Kidney tubule cell (primary cell): ENCODE results near the gene SFTPA1.
"Not testable (repeated sequence)": the region's sequence is repeated elsewhere in the genome, so short reads cannot be mapped to it uniquely, and the experiment has no call there.

ENCODE experiments used
- DNase-seq: peaks from one replicate; pipeline ENCODE4 v3.0.0-alpha.2; 2018; ENCODE audit warnings: low spot score

SFTPA1 gene

DNA sequence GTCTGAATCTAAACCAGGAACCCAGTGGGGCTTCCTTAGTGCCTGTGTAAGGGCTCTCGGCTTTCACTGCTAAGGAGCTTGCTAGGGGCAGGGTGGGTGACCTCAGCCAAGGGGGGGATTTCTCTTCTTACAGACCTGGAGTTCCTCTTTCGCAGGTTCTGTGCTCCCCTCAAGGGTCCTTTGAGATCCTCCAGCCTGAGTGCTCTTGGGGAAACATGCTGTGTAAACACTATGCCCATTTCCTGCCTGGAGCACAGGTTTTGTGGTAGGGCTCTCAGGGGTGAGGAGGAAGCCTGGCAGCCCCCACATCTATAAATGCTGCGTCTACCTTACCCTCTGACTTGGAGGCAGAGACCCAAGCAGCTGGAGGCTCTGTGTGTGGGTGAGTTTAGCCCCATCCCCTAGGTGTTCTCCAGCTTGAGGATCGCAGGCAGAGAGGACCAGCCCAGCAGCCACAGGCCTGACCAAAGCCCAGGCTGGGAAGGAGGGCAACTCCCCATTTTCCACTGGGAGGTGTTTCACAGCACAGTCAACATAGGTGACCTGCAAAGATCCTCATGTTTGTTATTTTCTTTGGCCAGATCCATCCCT lies at the start of gene SFTPA1:
Gene SFTPA1, plus strand, starts transcription at position 339 of the 591 bp plus-strand sequence. CDS start 887 bp downstream, outside the sequence.
- no peak for DNase-seq

DNA sequence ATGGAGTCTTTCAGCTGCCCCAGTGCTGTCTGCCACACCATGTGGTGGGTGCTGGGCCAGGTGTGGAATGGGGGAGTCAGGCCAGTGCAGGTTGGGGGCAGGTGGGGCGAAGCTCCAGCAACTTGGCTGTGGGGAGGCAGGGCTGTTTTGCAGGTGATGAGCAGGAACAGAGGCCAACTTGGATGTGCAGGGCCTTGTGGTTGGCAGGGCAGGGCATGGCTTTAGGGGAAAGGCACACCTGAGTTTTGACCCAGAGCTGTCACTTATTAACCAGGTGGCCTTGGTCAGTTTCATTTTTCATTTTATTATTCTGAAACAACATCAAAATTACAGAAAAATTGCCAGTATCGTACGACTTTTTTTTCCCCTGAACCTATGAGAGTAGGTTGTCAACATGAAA lies 49.5 kb upstream of the SFTPA1 start:
- DNase-seq, result no peak

DNA sequence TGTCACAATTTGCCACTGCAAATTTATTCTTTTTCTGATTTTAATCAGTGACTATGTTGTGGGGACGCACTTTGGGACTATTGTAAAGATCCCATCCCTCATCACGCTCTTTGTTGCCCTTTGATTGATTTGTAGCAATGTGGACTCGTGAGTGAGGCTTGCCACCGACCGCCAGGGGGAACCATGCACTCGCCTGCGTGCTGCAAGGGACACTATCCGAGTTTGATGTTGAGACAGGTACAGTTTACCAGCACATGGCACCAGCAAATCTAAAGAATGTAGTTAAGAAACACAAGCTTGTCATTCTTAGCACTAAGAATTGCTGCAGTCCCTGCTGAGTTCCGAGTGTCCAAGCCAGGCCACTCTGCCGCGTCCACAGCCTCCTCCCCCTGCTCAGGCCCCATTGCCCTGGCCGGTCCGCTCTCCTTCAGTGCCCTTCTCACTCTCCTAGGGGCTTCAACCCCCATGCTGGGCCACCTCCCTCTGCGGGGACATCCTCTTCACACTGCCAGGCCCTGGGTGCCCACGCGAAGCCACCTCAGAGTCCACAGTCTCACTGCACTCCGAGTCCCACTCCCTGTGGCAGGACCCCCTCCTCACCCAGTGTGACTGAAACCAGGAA lies 48.5 kb upstream of the SFTPA1 start:
- peak; percentile 61 for DNase-seq

DNA sequence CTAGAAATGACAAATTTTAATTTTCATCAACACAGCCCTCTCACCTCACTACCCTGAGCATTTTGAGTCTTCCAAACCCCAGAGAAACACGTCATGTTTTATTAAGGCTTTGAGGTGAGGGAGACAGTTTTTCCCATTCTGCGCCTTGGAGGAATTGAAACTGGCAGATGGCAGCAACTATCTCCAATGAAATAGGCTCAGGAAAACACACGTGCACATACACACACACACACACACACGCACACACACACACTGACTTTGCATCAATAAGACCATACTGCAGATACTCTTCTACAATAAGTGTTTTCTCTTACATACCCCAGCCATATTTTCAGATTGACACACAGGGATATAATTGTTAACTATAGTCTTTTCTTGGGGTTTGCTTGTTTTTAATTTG lies 47.3 kb upstream of the SFTPA1 start:
- no peak for DNase-seq

DNA sequence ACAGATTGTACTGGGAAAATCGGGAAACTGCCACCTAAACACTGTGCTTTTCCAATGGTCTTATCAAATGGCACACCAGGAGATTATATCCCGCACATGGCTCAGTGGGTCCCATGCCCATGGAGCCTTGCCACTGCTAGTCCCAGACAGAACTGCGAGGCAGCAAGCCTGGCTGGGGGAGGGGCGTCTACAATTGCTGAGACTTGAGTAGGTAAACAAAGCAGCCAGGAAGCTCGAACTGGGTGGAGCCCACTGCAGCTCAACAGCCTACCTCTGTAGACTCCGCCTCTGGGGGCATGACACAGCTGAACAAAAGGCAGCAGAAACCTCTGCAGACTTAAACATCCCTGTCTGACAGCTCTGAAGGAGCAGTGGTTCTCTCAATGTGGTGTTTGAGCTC lies 40.1 kb upstream of the SFTPA1 start:
- not testable (repeated sequence) for DNase-seq

DNA sequence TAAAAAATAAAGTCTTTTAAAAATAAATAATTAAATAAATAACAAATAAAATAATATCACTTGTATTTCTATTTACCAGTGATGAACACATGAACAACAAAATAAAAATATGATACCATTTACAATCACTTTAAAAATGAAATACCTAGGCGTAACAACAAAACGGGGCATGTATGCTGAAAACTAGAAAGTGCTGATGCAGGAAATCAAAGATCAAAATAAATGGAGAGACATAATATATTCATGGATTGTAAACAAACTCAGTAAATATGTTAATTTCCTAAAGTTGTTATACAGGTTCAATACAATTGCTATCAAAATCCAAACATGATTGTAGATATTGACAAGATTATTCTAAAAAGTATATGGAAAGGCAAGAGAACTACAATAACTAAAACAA lies 31.4 kb upstream of the SFTPA1 start:
- DNase-seq, result no peak

DNA sequence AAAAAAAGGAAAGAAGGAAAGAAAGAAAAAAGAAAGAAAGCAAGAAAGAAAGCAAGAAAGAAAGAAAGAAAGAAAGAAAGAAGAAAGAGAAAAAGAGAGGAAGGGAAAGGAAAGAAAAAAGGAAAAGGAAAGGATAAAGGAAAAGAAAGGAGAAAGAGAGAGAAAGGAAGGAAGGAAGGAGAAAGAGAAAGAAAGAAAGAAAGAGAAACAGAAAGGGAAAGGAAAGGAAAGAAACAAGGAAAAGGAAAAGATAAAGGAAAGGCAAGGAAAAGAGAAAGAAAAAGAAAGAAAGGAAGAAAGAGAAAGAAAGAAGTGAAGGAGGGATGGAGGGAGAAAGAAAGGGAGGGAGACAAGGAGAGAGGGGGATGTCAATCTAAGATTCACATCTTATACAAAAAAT lies 29.7 kb upstream of the SFTPA1 start:
- DNase-seq, result no peak

DNA sequence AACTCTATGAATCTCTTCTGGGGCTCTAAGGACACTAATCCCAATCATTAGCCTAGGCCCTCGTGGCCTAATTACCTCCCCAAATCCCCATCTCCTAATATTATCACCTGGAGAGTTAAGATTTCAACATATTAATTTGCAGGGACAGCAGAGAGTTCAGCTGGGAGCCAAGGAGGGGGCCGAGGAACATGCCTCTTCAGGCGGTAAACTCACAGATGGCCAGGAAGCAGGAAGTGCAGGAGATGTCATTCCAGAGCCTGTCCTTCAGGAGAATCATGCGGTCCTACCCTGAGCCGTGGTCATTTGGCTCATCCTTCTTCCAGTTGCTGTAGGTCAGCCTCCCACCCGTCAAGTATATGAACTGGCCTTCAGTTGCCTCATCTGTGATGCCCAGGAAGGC lies 28.6 kb upstream of the SFTPA1 start:
- no peak for DNase-seq

DNA sequence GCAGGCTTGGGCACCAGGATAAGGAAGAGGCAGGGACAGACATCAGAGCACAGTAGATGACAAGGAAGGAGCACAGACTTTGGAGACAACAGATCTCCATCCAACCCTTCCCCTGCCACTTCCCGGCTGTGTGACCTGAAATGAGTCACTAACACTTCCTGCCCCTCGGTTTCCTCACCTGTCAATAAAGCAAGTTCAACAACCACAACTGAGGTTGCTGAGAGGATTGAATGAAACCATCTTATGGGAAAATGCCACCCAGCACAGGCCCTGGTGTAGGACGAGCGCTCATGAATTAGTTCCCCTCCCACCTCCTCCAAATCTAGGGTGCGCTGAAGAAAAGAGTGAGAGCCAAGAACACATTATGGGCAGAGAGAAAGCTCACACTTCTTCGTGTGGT lies 27.8 kb upstream of the SFTPA1 start:
- DNase-seq, result not testable (repeated sequence)

DNA sequence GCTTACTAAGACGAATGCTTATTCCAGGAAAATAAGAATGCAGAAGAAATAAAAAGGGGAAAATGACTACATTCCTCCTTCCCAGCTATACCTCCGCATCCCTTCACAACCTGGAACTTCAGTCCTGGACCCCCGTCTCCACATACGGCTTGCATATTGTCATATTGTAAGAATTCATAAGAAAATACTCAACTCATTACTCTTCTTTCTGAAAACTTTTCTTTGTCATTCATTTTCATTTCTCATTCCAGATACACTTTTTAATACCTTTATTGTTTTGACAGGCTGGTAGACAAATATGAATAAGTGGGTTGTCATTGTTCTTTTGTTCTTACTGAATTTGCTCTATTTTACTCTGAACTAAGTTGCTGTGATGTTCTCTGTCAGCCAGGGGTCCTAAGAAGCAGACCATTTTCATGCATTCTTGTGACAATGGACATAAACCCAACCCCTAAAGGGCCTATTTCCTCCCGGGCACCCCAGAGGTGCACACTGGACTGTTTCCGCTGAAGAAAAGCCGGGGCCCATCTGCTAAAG lies 27.2 kb upstream of the SFTPA1 start:
- DNase-seq, result no peak

DNA sequence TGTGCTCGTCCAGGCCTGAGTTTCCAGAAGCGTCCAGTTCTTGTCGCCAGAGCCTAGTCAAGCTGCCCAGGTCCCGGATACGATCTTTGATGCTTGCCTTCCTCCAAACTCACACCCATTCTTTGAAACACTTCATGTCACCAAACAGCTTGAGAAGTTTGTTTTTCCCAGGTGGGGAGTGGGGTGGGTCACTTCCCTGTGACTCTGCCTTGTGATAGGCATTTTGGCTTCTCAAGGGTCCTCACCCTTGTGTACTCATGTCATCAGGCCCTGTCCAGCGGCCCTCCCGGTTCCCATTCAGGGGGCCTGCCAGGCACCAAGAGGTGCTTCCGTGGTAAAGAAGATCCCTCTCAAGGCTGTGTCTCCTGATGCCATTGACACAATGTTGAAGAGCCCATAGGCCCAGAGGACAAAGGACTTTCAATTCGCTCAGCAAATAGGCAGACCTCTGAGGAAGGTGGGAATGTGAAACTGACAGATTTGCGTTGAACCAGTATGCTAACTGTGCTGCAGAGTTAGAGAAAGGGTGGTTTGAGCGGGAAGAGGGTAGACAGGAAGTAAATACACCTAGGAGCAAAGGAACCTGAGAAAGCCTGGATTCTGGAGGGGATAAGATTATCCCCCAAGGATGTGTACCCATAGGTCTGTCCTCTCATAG lies 24.7 kb upstream of the SFTPA1 start:
- DNase-seq, result no peak

DNA sequence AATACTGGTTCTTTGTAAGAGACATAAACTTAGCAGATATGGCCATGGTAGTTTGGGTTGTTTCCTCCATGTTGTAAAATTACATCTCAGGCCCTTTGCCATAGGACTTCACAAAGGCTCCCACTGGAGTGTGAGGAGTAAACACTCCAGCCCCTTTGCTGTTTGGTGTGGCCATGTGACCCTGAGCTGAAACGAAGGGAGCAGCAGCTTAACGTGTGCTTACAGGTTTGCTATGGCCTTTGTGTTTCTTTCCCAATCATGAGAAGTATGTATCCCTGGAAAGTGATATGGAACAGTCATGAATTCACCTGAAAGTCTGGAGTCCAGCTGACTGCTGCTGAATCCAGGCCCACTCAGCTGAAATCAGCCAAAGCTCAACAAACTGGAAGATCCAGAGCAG lies 23.8 kb upstream of the SFTPA1 start:
- no peak for DNase-seq

DNA sequence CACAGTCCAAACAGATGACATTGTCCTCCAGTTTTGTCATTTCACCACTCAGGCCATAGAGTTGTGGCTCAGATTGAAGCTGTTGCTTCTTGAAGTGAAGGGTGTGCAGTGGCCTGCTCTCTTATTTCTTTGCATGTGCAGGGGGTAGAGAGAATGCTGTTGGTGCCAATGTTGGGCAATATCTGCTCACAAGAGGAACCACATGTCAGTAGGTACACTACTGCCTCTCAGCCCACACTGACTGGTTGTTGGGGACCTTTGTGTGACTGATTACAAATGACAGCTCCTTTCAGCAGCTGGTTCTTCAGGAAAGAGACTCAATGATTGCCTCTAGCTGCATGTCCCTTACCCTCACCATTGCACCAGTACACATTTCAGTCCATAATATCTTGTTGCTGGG lies 21.9 kb upstream of the SFTPA1 start:
- DNase-seq, result no peak

DNA sequence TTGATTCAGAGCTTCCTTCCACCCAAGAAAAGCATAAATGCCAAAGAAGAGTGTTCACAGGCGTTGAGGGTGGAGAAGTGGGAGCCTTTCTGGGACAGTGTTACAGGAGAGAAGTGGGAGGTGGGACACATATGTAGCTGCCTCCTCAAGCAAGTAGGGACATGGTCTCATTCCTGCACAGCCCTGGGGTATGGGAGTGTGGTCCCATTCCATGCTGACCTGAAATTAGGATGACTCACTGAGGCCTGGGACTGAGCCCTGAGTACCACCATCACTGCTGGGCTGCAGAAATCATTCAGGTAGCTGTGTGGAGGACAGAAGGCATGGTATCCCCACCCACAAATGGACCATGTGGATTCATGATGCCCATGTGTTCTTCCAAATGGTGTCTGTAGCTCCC lies 17.4 kb upstream of the SFTPA1 start:
- no peak for DNase-seq

DNA sequence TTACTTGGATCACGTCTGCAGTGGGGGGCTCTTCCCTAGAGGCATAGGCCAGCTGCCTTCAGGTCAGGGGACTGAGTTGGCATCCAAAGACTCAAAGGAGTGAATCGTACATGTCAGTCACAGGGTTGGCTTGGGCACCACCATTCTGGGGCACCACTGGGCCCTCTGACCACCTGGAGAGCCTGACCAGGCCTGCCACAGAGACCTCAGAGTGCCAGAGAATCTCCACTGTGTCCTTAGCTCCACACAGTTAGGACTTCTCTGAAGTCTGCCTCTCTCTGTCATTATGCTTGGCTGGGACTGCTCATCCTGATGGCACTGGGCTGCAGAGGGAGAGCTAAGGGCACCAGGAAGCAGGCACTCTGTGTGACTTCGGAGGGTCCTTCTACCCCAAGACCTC lies 16.2 kb upstream of the SFTPA1 start:
- DNase-seq, result not testable (repeated sequence)

DNA sequence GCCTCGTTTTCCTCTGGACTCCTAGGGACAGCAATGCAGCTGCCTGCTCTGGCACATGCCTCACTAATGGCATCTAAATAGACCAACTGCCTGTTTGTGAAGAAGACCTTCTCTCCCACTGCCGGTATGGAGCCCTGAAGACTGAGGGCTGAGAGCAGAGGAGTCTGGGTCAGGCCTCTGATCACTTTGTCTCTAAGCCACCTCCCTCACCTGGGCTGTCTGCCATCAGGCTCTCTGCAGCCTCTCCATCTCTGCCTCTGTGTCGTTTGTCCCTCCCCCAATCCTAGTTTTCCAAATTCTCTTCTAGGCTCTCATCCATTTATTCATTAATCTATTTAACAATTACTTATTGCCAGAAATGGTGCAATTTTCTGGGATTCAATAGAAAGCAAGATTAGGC lies 15.2 kb upstream of the SFTPA1 start:
- DNase-seq, result no peak

DNA sequence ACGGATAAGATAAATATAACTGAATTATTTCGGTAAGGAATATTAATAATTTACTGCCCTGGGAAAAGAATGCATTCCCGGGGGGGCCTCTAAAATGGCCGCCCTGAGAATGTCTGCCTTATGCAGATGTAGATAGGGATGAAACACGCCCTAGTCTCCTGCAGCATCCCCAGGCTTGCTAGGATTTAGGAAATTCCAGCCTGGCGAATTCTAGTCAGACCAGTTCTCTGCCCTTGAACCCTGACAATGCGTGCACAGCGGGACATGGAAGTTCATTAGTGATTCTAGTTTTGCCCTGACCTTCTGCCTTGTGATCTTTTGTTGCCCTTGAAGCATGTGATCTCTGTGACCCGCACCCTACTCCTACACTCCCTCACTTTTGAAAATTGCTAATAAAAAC lies 11.1 kb upstream of the SFTPA1 start:
- not testable (repeated sequence) for DNase-seq

DNA sequence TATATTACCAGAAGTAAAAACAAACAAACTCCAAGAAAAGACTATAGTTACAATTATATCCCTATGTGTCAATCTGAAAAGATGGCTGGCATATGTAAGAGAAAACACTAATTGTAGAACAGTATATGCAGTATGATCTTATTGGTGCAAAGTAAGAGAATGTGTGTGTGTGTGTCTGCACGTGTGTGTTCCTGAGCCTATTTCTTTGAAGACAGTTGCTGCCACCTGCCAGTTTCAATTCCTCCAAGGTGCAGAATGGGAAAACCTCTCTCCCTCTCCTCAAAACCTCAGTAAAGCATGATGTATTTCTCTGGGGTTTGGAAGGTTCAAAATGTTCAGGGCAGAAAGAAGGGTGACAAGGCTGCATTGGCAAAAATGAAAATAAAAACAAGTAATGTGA lies 8.8 kb upstream of the SFTPA1 start:
- DNase-seq, result no peak

DNA sequence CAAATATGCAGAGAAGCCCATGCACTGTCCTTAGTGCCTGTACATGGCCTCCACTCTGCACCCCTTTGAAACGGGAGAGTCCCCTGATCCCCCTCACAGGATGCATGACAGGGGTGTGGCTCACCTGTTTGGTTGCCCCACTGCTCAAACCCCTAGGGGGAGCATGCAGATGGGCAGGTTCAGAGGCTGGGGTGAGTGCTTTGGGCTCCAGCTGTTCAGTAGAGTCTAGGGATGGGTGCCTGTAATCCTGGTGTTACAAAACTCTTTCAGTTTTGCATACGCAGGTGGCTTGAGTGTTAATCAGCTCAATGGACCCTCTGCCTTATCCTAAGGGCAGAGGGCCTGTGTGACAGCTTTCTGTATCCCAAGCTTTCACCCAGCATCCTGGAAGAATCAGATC lies 7.8 kb upstream of the SFTPA1 start:
- no peak for DNase-seq

DNA sequence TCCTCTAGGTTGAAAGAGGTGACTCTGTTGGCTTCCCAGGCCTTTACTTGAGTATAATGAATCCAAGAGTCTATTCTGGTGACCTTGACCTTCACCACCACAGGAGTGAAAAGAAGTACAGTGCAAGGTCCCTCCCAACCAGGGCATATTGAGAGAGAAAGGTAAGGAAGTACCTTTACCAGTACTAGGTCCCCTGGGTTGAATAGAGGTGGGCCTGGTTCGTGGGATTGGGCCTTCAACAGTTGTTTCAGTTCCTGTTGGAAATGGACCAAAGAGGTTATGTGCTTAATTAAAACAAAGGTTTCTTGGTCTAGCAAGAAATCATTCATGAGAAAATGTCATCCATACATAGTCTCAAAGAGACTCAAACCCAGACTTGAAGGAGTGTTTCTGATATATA lies 6.4 kb upstream of the SFTPA1 start:
- DNase-seq, result no peak

DNA sequence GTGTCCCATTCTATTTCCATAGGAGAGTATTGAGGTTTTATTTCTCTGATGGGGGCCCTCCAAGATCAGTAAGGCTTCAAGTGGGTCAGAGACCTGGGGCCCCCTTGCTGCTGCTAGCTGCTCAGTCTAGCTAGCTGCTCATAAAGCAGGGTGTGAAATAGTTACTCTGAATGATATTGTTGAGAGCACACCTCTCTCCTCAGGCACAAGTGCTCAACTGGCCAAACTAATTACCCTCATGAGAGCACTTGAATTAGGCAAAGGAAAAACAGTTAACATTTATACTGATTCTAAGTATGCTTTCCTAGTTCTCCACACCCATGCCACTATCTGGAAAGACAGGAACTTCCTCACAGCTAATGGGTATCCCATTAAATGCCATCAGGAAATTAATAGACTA lies 5.4 kb upstream of the SFTPA1 start:
- no peak for DNase-seq

DNA sequence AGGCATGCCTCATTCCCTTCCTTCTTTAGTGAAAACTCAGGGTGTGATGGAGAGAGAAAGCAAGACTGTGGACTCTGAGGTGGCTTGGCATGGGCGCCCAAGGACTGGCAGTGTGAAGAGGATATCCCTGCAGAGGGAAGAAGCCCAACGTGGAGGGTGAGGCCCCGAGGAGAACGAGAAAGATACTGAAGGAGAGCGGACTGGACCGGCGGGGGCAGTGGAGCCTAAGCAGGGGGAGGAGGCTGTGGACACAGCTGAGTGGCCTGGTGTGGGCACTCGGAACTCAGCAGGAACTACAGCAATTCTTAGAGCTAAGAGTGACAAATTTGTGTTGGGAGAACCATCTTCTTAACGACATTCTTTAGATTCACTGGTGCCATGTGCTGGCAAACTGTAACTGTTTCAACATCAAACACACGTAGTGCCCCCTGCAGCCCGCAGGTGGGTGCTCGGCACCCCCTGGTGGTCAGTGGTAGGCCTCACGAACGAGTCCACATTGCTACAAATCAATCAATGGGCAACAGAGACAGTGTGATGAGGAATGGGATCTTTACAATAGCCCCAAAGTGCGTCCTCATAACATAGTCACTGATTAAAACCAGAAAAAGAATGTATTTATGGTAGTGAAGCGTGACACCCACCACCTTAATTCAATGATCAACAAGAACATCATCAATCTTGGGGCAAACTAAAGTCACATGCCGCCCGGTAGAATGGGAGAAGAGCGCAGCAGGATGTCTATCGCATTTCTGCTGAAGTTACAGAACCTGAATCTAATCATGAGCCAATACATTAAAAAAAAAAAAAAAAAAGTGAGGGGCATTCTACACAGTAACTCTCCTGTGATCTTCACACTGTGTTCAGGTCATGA lies 2.0 kb upstream of the SFTPA1 start:
- peak; percentile 14 for DNase-seq
